ENCODE results near the gene RXFP4. TPM values are rescaled to one million over a fixed set of nuclear protein-coding genes. Genes with fewer than 3 reads are reported as not detected.

Gene RXFP4
- polyA plus RNA-seq, 2 of the 4 experiments (the other 2 are of a cell fraction): 0.06 to 0.12 TPM

DNA sequence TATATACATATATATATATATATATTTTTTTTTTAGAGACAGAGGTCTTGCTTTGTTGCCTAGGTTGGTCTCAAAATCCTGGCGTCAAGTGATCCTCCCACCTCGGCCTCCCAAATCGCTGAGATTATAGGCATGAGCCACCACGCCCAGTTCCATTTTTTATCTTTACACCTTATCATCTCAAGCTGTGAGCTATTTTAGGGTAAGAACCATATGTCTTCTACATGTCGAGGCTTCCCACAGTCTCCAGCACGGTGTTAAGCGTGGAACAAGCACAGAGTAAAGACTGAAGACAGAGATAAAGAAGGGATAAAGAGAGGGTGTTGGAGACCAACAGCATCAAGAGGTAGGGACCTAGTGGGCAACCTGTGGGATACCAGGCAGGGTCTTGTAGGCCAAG is 22.8 kb downstream of the RXFP4 start:
- TF ChIP-seq, protein P1, sequence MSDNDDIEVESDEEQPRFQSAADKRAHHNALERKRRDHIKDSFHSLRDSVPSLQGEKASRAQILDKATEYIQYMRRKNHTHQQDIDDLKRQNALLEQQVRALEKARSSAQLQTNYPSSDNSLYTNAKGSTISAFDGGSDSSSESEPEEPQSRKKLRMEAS (IDR thresholded peaks at IDR 0.05): no peak
- TF ChIP-seq ZSCAN20 (CRISPR knock-in tag; IDR thresholded peaks at IDR 0.05) (no peak), NPAS2 (CRISPR knock-in tag; IDR thresholded peaks at IDR 0.05; ENCODE audit: borderline replicate concordance) (no peak), ZC3H11A (IDR thresholded peaks at IDR 0.05) (no peak), MYC (IDR thresholded peaks at IDR 0.05; ENCODE audit: borderline replicate concordance, low read length) (no peak), NFE2L2 (conservative IDR thresholded peaks at IDR 0.05; ENCODE audit: low read length) (no peak), MAFK (IDR thresholded peaks at IDR 0.05; ENCODE audit: partially characterized antibody) (no peak), CBX8 (IDR thresholded peaks at IDR 0.05) (no peak), KDM1A (IDR thresholded peaks at IDR 0.05; ENCODE audit: low read depth) (no peak), JUN (IDR thresholded peaks at IDR 0.05) (no peak), HOXB5 (CRISPR knock-in tag; IDR thresholded peaks at IDR 0.05) (no peak), ESRRA (IDR thresholded peaks at IDR 0.05; ENCODE audit: borderline replicate concordance, low read length) (no peak), JUNB (IDR thresholded peaks at IDR 0.05) (no peak), EHF (CRISPR knock-in tag; IDR thresholded peaks at IDR 0.05) (no peak), HDAC2 (IDR thresholded peaks at IDR 0.05) (no peak), TP53 (CRISPR knock-in tag; IDR thresholded peaks at IDR 0.05) (no peak)
- TF ChIP-seq, protein P2, sequence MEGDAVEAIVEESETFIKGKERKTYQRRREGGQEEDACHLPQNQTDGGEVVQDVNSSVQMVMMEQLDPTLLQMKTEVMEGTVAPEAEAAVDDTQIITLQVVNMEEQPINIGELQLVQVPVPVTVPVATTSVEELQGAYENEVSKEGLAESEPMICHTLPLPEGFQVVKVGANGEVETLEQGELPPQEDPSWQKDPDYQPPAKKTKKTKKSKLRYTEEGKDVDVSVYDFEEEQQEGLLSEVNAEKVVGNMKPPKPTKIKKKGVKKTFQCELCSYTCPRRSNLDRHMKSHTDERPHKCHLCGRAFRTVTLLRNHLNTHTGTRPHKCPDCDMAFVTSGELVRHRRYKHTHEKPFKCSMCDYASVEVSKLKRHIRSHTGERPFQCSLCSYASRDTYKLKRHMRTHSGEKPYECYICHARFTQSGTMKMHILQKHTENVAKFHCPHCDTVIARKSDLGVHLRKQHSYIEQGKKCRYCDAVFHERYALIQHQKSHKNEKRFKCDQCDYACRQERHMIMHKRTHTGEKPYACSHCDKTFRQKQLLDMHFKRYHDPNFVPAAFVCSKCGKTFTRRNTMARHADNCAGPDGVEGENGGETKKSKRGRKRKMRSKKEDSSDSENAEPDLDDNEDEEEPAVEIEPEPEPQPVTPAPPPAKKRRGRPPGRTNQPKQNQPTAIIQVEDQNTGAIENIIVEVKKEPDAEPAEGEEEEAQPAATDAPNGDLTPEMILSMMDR (IDR thresholded peaks at IDR 0.05): no peak
- DNase-seq (ENCODE audit: low read depth in 1 of 2, low spot score in 1 of 2): no peak
- no peak for ATAC-seq
- CTCF ChIA-PET: interaction anchor here (0.9 to 1.4 kb wide), 2 partner anchors 10 to 102 kb away, joined by 3 to 5 read pairs; no protein-coding TSS in a partner anchor
- no peak for FAIRE-seq
- no peaks in the 10 kb centered on the region for H3K9me3 ChIP-seq
- no peak overlapping the region for H3K4me3 ChIP-seq
- no peak overlapping the region for H3K27ac ChIP-seq
- no peak overlapping the region for H3K4me2 ChIP-seq
- POLR2A ChIA-PET: no interaction called here
- WGBS (ENCODE audit: missing lambda C conversion rate): 93% methylated on average over 7 of the region's 7 CpGs
- peaks cover 58% of the 10 kb centered on the region for H3K4me1 ChIP-seq

DNA sequence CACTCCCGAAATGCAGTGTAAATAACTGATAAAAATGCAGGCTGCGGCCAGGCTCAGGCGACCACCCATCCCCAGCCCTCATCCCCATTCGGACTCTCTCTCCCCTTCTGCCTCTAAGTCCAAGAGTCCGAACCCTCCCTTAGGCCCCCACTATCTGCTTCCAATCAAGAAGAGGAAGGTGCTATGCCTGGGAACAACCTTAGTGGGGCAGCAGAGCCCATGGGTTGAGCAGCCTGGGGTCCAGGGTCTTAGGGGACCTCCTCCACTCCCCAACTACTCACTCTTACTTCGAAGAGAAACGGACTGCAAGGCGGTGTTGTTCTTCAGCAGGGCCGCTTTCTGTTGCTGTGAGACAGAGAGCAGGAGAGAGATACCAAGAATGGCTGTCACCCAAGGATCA is 24.7 kb downstream of the RXFP4 start:
- no peak for FAIRE-seq
- no peak overlapping the region for H3K4me3 ChIP-seq
- TF ChIP-seq RFX5 (IDR thresholded peaks at IDR 0.05) (no peak), RAD21 (conservative IDR thresholded peaks at IDR 0.05 in 1 of 2, IDR thresholded peaks at IDR 0.05 in 1 of 2) (peak in 1 of 2 experiments; percentile 33; a peak in 2 of 5 replicates), RARB (CRISPR knock-in tag; IDR thresholded peaks at IDR 0.05) (no peak), CEBPB (IDR thresholded peaks at IDR 0.05) (no peak), NR3C1 (IDR thresholded peaks at IDR 0.05) (no peak), CHD4 (IDR thresholded peaks at IDR 0.05; ENCODE audit: borderline replicate concordance) (no peak)
- TF ChIP-seq, protein P3, sequence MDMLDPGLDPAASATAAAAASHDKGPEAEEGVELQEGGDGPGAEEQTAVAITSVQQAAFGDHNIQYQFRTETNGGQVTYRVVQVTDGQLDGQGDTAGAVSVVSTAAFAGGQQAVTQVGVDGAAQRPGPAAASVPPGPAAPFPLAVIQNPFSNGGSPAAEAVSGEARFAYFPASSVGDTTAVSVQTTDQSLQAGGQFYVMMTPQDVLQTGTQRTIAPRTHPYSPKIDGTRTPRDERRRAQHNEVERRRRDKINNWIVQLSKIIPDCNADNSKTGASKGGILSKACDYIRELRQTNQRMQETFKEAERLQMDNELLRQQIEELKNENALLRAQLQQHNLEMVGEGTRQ (IDR thresholded peaks at IDR 0.05): no peak
- H3K27ac ChIP-seq: no peak overlapping the region
- ChIA-PET POLR2A (interaction anchor here (0.7 kb wide), 1 partner anchor 17 kb away, joined by 3 read pairs; no protein-coding TSS in a partner anchor), CTCF (interaction anchor here (1.0 to 6.4 kb wide), 4 partner anchors 12 to 124 kb away, joined by 3 to 40 read pairs (median 16); partner anchors contain the start of gene ARHGEF2)
- H3K9me3 ChIP-seq: no peaks in the 10 kb centered on the region
- WGBS (ENCODE audit: missing lambda C conversion rate): 87% methylated on average over 9 of the region's 9 CpGs
- H3K4me2 ChIP-seq: no peak overlapping the region
- no peak for ATAC-seq
- H3K4me1 ChIP-seq: peaks cover 63% of the 10 kb centered on the region
- DNase-seq (ENCODE audit: low read depth in 1 of 2, low spot score in 1 of 2): no peak

DNA sequence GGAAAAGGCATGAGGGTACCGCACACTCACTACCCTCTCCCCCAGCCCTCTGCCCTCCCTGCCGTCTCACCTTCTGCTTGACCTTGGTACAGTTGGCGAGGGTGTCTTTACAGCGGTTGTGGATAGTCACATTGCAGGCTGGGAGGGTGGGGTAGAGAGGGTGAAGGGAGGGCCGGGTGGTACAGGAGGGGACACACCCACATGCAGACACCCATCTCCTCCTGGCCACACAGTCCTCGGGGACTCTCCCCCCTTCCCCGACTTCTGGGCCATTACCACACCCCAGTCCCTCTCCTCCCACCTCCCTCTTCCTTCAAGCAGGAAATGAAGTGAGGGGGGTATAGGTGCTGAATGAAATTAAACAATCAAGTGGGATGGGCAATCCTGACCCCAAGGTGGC is 25.3 kb downstream of the RXFP4 start:
- peaks cover 63% of the 10 kb centered on the region for H3K4me1 ChIP-seq
- WGBS (ENCODE audit: missing lambda C conversion rate): 88% methylated on average over 7 of the region's 7 CpGs
- no peak for DNase-seq (ENCODE audit: low read depth in 1 of 2, low spot score in 1 of 2)
- H3K9me3 ChIP-seq: no peaks in the 10 kb centered on the region
- ChIA-PET POLR2A (interaction anchor here (0.5 kb wide), 1 partner anchor 8 kb away, joined by 5 read pairs; no protein-coding TSS in a partner anchor), CTCF (interaction anchor here (1.0 to 6.4 kb wide), 6 partner anchors 11 to 103 kb away, joined by 3 to 40 read pairs (median 5); partner anchors contain the start of gene ARHGEF2)
- H3K27ac ChIP-seq: peak overlapping the region in 1 of 2 experiments; percentile 50; a peak in 1 of 6 replicates
- no peak overlapping the region for H3K4me3 ChIP-seq
- TF ChIP-seq, protein P4, sequence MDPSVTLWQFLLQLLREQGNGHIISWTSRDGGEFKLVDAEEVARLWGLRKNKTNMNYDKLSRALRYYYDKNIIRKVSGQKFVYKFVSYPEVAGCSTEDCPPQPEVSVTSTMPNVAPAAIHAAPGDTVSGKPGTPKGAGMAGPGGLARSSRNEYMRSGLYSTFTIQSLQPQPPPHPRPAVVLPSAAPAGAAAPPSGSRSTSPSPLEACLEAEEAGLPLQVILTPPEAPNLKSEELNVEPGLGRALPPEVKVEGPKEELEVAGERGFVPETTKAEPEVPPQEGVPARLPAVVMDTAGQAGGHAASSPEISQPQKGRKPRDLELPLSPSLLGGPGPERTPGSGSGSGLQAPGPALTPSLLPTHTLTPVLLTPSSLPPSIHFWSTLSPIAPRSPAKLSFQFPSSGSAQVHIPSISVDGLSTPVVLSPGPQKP (IDR thresholded peaks at IDR 0.05; ENCODE audit: low read depth, low read length): no peak
- TF ChIP-seq MAZ (IDR thresholded peaks at IDR 0.05; ENCODE audit: borderline replicate concordance, low read depth, low read length) (no peak), CEBPB (IDR thresholded peaks at IDR 0.05) (no peak), ZNF302 (CRISPR knock-in tag; IDR thresholded peaks at IDR 0.05) (no peak), TFCP2L1 (CRISPR knock-in tag; IDR thresholded peaks at IDR 0.05) (no peak), KDM1A (IDR thresholded peaks at IDR 0.05; ENCODE audit: low read depth) (no peak)
- TF ChIP-seq, protein P5, sequence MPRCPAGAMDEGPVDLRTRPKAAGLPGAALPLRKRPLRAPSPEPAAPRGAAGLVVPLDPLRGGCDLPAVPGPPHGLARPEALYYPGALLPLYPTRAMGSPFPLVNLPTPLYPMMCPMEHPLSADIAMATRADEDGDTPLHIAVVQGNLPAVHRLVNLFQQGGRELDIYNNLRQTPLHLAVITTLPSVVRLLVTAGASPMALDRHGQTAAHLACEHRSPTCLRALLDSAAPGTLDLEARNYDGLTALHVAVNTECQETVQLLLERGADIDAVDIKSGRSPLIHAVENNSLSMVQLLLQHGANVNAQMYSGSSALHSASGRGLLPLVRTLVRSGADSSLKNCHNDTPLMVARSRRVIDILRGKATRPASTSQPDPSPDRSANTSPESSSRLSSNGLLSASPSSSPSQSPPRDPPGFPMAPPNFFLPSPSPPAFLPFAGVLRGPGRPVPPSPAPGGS (IDR thresholded peaks at IDR 0.05): no peak
- ATAC-seq: no peak
- H3K4me2 ChIP-seq: no peak overlapping the region
- no peak for FAIRE-seq
